NCI-H446 (cell line): ENCODE measurements around the gene APRT.

Source experiments
- DNase-seq, 2 experiments: peaks; one replicate each; lab custom pipeline; 2025; lab: John Stamatoyannopoulos, UW

The APRT gene

GRCh38 chr16:88811769-88812512 is at the start of gene APRT:
APRT (minus strand) TSS chr16:88811928; CDS start chr16:88811899, 29 bp downstream.
- DNase-seq, result peak; percentile 46 to 84

DNA sequence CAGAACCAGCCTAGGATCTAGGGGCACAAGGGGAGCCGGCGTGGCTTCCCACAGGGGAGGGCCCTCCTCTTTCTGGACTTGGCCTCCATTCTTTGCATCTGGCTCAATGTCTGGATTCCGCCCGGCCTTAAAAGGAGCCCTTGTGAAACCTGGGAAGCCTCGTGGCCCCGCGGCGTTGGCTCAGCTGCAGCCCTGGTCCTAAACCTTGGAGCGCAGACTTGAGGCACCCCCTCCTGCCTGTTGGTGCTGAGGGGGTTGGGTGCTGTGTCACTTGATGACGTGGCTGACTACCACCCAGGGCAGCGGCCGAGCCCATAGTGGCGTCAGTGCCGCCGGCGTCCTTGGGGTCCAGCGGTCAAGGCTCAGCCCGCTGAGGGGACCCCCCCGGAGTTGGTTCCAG is 49.6 kb upstream of the APRT start:
- no peak for DNase-seq

- no peak for DNase-seq
Measured at GRCh38 chr16:88859381-88860091, 47.8 kb upstream of the APRT start.

DNA sequence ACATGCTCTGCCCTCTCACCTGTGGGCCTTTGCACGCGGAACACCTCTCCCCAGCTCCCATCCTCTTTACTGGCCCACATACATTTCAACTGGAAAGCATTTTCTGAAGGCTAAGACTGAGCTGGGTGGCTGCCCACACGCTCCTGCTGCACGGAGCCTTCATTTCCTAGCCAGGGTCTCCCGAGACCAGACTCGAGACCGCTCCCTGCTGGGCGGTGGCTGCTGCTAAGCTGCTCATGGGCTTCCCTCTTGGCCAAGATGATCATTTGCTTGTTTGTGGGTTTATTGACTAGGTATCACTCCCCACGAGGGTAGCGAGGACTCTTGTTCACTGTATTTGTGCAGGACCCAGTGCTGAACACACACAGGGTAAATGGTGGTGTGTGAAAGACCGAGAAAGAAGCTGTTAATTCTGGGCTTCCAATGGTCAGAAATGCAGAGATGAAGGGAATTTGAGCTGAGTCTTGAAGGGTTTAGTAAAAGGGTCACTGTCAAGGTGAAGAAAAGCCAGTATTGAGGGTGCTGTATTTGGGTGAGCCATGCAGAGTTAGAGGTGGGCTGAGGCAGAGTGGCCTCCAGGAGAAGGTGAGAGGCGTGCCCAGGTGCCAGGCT is 46.1 kb upstream of the APRT start:
- peak in 1 of 2 experiments; percentile 2 for DNase-seq

- peak; percentile 74 to 95 for DNase-seq
Measured at GRCh38 chr16:88856828-88857727, 45.4 kb upstream of the APRT start, which contains the start of the genes GALNS and TRAPPC2L. GALNS (minus strand) TSS chr16:88856947; CDS start chr16:88856877, 70 bp downstream. TRAPPC2L (plus strand) TSS chr16:88857127; CDS start chr16:88857151, 24 bp downstream.

GRCh38 chr16:88856122-88856827 is 44.5 kb upstream of the APRT start:
- DNase-seq, result no peak

GRCh38 chr16:88855736-88856121 is 44.0 kb upstream of the APRT start:
- DNase-seq, result no peak

GRCh38 chr16:88855176-88855575 is 43.4 kb upstream of the APRT start:
- no peak for DNase-seq

DNA sequence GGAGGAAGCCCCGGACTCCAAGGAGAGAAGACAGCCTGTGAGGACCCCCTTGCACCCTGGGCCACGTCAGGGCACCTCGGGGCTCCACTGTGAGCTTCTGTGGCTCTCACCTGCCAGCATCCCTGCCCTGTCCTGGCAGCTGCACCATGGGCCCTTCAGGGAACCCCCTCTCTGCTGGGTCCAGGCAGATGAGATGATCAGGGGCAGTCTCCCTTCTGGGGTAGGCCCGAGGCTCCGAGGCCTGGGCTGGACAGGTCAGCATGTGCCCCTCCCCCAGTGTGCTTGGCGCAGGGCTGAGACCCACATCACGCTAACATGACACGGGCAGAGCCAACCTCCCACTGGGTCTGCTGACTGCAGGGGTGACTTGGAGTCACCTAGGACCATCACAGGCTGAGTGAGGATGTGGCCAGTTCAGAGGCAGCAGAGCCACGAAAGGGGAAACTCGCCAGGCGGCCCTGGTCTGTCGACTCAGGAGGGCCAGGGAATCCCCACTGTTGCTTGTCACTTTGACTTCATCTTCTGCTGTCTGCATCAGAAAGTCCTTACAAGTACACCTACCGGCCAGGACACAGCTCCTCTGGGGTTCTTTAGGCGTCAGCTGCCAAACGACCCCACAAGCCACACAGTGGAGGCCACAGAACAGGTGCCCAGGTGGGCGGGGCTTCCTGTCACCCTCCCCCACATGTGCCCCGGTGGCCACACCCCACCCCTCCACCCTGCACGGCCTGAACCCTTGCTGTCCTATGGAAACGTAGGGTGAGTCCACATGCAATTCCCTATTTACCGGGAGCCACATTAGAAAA is 42.8 kb upstream of the APRT start:
- DNase-seq, result no peak

GRCh38 chr16:88853325-88853941 is 41.7 kb upstream of the APRT start:
- no peak for DNase-seq

- no peak for DNase-seq
Measured at GRCh38 chr16:88851616-88852015, 39.9 kb upstream of the APRT start.

GRCh38 chr16:88850531-88851199 is 38.9 kb upstream of the APRT start:
- no peak for DNase-seq

GRCh38 chr16:88848557-88848956 is 36.8 kb upstream of the APRT start:
- no peak for DNase-seq

GRCh38 chr16:88847654-88848053 is 35.9 kb upstream of the APRT start:
- no peak for DNase-seq

DNA sequence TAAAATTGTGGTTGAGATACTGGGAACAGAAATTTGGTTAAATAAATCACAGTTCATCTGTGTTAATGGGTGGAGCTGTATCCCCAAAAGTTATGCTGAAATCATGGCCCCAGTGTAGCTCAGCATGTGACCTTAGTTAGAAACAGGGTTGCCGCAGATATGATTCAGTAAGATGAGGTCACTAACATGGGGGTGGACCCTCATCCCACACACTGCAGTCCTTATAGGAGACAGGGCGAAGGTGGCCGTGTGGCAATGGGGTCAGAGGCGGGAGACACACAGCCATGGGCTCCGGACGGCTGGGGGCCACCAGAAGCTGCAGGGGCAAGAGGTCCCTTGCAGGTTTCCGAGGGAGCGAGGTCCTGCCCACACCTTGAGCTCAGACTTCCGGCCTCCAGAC is 34.4 kb upstream of the APRT start:
- no peak for DNase-seq

DNA sequence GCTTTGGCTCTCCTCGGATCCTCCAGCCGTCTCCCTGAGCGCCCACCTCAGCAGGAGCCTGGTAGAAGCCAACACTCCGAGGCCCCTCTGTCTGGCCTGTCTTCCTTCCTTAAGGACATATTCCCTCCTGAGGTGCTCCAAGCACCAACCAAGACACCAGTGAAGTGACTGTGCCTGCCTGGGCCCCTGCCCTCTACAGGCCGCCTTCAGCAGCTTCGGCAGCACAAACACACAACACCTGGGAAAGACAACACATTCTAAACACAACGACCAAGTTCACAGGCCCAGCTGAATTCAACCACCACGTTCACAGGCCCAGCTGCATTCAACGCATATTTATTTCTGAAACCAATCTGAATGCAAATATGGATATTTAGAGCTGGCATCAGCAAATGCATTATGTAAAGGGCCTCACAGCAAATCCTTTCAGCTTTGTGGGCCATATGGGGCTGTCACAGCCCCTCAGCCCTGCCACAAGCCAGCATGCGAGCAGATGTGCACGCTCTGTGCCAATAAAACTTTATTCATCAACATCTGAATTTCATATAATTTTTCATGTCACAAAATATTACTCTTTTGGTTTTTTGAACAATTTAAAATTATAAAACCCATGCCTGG is 32.8 kb upstream of the APRT start:
- DNase-seq, result no peak

GRCh38 chr16:88843256-88843655 is 31.5 kb upstream of the APRT start:
- no peak for DNase-seq

DNA sequence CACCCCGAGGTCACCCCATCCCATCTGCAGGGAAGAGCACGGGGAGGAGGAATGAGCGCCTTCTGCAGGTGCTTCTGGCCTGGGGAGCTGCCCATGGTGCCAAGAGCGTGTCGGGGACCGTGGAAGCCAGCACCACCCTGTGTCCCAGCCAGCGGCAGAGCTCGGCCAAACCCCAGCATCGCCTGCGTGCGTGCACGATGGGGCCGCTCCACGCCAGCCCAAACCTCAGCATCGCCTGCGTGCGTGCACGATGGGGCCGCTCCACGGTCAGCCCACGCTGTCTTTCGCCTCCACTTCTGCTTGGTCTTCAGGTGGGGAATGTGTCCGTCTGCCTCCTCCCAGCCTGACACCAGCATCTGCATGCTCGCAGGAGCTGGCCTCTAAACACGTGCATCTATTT is 31.1 kb upstream of the APRT start:
- DNase-seq, result no peak

GRCh38 chr16:88842308-88842756 is 30.6 kb upstream of the APRT start:
- DNase-seq, result no peak
